Testis (tissue), 3 donors: ENCODE data around the gene THAP3. TPM values are rescaled to one million over a fixed set of nuclear protein-coding genes. Genes with fewer than 3 reads are reported as not detected.

Experiments used
- DNase-seq: peaks from one replicate; pipeline ENCODE4 v3.0.0-alpha.2; 2019
- H3K27ac ChIP-seq, 2 donors: fragments of 200-600 bp; sonication (generic); one replicate each; pipeline ENCODE4 v1.5.1; 2019
- H3K27me3 ChIP-seq: fragments of 200-600 bp; sonication (generic); one replicate; pipeline ENCODE4 v1.5.1; 2019
- H3K36me3 ChIP-seq: fragments of 200-600 bp; sonication (generic); one replicate; pipeline ENCODE4 v1.5.1; 2017; ENCODE audit warnings: low read depth; ENCODE audit errors: missing control alignments
- H3K4me1 ChIP-seq: fragments of 200-600 bp; sonication (generic); one replicate; pipeline ENCODE4 v1.5.1; 2019
- H3K4me3 ChIP-seq, 2 donors: fragments of 200-600 bp; sonication (generic); one replicate each; pipeline ENCODE4 v1.5.1; 2017 to 2019
- H3K9me3 ChIP-seq: fragments of 200-600 bp; sonication (generic); one replicate; pipeline ENCODE4 v1.5.1; 2017
- CTCF ChIP-seq, 3 experiments: fragments of 450-650 bp in 2 of 3; fragments of 200-600 bp in 1 of 3; sonication (generic) in 1 of 3; IDR thresholded peaks; one replicate each; pipeline ENCODE4 v1.5.1; 2016 to 2019; ENCODE audit warnings: antibody characterized with exemption in 3 of 3, mild to moderate bottlenecking in 2 of 3, moderate library complexity in 1 of 3
- POLR2A ChIP-seq: fragments of 450-650 bp; IDR thresholded peaks from one replicate; pipeline ENCODE4 v1.6.1; 2017; ENCODE audit warnings: antibody characterized with exemption, mild to moderate bottlenecking, moderate library complexity
- WGBS, 2 donors: methylation state at CpG; one replicate each; pipeline ENCODE4 v1.1.5; 2018; 5-methylcytosine and 5-hydroxymethylcytosine counted together
- intact Hi-C: fragments of 100-400 bp; cut with DNase I; formaldehyde crosslinking; loops from one replicate; pipeline ENCODE4 v1.15.1; 2023; ENCODE audit warnings: low total_unique reads
- polyA plus RNA-seq: library from polyadenylated mRNA; stranded (reverse); fragments of 350-450 nt; fragmentation: Illumina TruSeq; extraction: RNeasy Lipid Tissue Mini Kit (QIAGEN cat#74804); gene quantifications from one replicate; pipeline ENCODE4 v1.2.3, GENCODE V29; 2014; ENCODE audit warnings: low read depth, low replicate concordance; ENCODE audit not compliant: insufficient read depth
- total RNA-seq, 2 donors: library from RNA; depleted of rRNA; stranded (reverse); fragments of >200 nt; gene quantifications; one replicate each; pipeline ENCODE4 v1.2.3, GENCODE V29; 2016

THAP3 gene
- total and polyA plus RNA-seq, 3 donors from 2014 or later, result 28.7 to 41.9 (median 38.6) TPM

GRCh38 chr1:6593810-6594209 lies 30.9 kb upstream of the THAP3 start:
- no peaks in the 10 kb centered on the region for H3K27me3 ChIP-seq
- no peak overlapping the region for H3K27ac ChIP-seq
- no peaks in the 10 kb centered on the region for H3K36me3 ChIP-seq
- DNase-seq, result no peak
- 91 to 95% methylated on average over 8 to 15 of the region's 15 CpGs for WGBS, 2 donors
- H3K4me3 ChIP-seq, result no peak overlapping the region
- intact Hi-C loops, result no loop called here
- peaks cover 15% of the 10 kb centered on the region for H3K4me1 ChIP-seq
- TF ChIP-seq CTCF (IDR thresholded peaks at IDR 0.05) (no peak), POLR2A (no peak)
- no peaks in the 10 kb centered on the region for H3K9me3 ChIP-seq

- TF ChIP-seq CTCF (IDR thresholded peaks at IDR 0.05), result no peak
- no peak for TF ChIP-seq POLR2A
- Histone ChIP-seq H3K27ac (no peak overlapping the region), H3K4me1 (peaks cover 28% of the 10 kb centered on the region), H3K4me3 (no peak overlapping the region), H3K9me3 (no peaks in the 10 kb centered on the region), H3K27me3 (no peaks in the 10 kb centered on the region), H3K36me3 (no peaks in the 10 kb centered on the region)
- 92 to 93% methylated on average over 11 of the region's 11 CpGs for WGBS, 2 donors
- DNase-seq, result no peak
- intact Hi-C loops, result no loop called here
Measured at GRCh38 chr1:6594977-6595740, 29.5 kb upstream of the THAP3 start.

- intact Hi-C loops, result no loop called here
- Histone ChIP-seq H3K4me3 (no peak overlapping the region), H3K4me1 (peaks cover 36% of the 10 kb centered on the region), H3K9me3 (no peaks in the 10 kb centered on the region), H3K36me3 (no peaks in the 10 kb centered on the region), H3K27ac (no peak overlapping the region), H3K27me3 (no peaks in the 10 kb centered on the region)
- TF ChIP-seq POLR2A, result no peak
- TF ChIP-seq CTCF (IDR thresholded peaks at IDR 0.05), result no peak
- WGBS, 2 donors, result 63 to 70% methylated on average over 7 of the region's 7 CpGs
- no peak for DNase-seq
Measured at GRCh38 chr1:6596351-6596750, 28.3 kb upstream of the THAP3 start.

GRCh38 chr1:6596886-6597776 lies 27.5 kb upstream of the THAP3 start:
- Histone ChIP-seq H3K27me3 (no peaks in the 10 kb centered on the region), H3K27ac (no peak overlapping the region), H3K9me3 (no peaks in the 10 kb centered on the region), H3K36me3 (no peaks in the 10 kb centered on the region), H3K4me3 (no peak overlapping the region), H3K4me1 (peaks cover 36% of the 10 kb centered on the region)
- intact Hi-C loops, result no loop called here
- WGBS, 2 donors, result 62 to 70% methylated on average over 8 to 15 of the region's 15 CpGs
- no peak for TF ChIP-seq CTCF (IDR thresholded peaks at IDR 0.05)
- no peak for DNase-seq
